Measurements from ENCODE around the gene C5orf58.

Gene C5orf58

GRCh38 chr5:170262061-170263045, 29.6 kb downstream of the C5orf58 start:
- Histone ChIP-seq H3K4me3 (ENCODE audit: low read depth, low read length) (no peak overlapping the region), H3K4me1 (ENCODE audit: control insufficient read depth, insufficient read depth, low read length) (peaks cover 15% of the 10 kb centered on the region), H3K27me3 (ENCODE audit: control insufficient read depth, insufficient read depth, low read length) (peaks cover 4% of the 10 kb centered on the region), H3K9ac (ENCODE audit: low read depth, low read length) (no peak overlapping the region), H3K9me3 (ENCODE audit: control insufficient read depth, insufficient read depth, low read length) (no peaks in the 10 kb centered on the region), H3K36me3 (ENCODE audit: control insufficient read depth, insufficient read depth, low read length) (no peaks in the 10 kb centered on the region)

DNA sequence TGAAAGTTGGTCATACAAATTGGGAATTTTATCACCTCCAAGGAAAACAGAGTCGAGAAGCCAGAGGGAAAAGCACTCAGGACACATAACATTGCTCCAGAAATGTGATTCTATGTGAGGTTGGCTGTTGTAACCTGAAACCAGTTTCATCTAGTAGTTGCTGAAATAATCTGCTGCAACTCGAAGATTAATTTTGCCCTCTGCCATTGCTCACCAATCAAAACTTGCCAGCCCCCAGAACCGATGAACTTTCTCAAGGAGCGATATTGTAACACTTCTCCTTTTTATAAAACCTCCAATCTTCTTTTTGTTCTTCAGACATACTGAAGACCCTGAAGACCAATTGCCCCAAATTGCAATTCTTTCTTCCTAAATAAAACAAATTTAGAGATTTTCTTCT, 31.1 kb downstream of the C5orf58 start:
- H3K36me3 ChIP-seq (ENCODE audit: control insufficient read depth, insufficient read depth, low read length) = no peaks in the 10 kb centered on the region
- no peak overlapping the region for H3K9ac ChIP-seq (ENCODE audit: low read depth, low read length)
- H3K4me3 ChIP-seq (ENCODE audit: low read depth, low read length) = no peak overlapping the region
- H3K27me3 ChIP-seq (ENCODE audit: control insufficient read depth, insufficient read depth, low read length) = peaks cover 6% of the 10 kb centered on the region
- peaks cover 19% of the 10 kb centered on the region for H3K4me1 ChIP-seq (ENCODE audit: control insufficient read depth, insufficient read depth, low read length)
- H3K9me3 ChIP-seq (ENCODE audit: control insufficient read depth, insufficient read depth, low read length) = no peaks in the 10 kb centered on the region

- Histone ChIP-seq H3K4me3 (ENCODE audit: low read depth, low read length) (no peak overlapping the region), H3K27me3 (ENCODE audit: control insufficient read depth, insufficient read depth, low read length) (peaks cover 6% of the 10 kb centered on the region), H3K9me3 (ENCODE audit: control insufficient read depth, insufficient read depth, low read length) (no peaks in the 10 kb centered on the region), H3K36me3 (ENCODE audit: control insufficient read depth, insufficient read depth, low read length) (no peaks in the 10 kb centered on the region), H3K4me1 (ENCODE audit: control insufficient read depth, insufficient read depth, low read length) (peaks cover 19% of the 10 kb centered on the region), H3K9ac (ENCODE audit: low read depth, low read length) (no peak overlapping the region)
Measured at GRCh38 chr5:170265522-170265921, 32.7 kb downstream of the C5orf58 start.

- no peak overlapping the region for H3K9ac ChIP-seq (ENCODE audit: low read depth, low read length)
Measured at GRCh38 chr5:170266570-170267381, 34.0 kb downstream of the C5orf58 start.

GRCh38 chr5:170267431-170268152, 34.8 kb downstream of the C5orf58 start:
- no peak overlapping the region for H3K9ac ChIP-seq (ENCODE audit: low read depth, low read length)
- H3K4me1 ChIP-seq (ENCODE audit: control insufficient read depth, insufficient read depth, low read length) = peaks cover 19% of the 10 kb centered on the region
- peaks cover 6% of the 10 kb centered on the region for H3K27me3 ChIP-seq (ENCODE audit: control insufficient read depth, insufficient read depth, low read length)
- no peaks in the 10 kb centered on the region for H3K9me3 ChIP-seq (ENCODE audit: control insufficient read depth, insufficient read depth, low read length)
- H3K36me3 ChIP-seq (ENCODE audit: control insufficient read depth, insufficient read depth, low read length) = no peaks in the 10 kb centered on the region
- no peak overlapping the region for H3K4me3 ChIP-seq (ENCODE audit: low read depth, low read length)

More at GRCh38 chr5:170266570-170267381, 34.0 kb downstream of the C5orf58 start:
- H3K4me3 ChIP-seq (ENCODE audit: low read depth, low read length) = no peak overlapping the region
- peaks cover 6% of the 10 kb centered on the region for H3K27me3 ChIP-seq (ENCODE audit: control insufficient read depth, insufficient read depth, low read length)
- no peaks in the 10 kb centered on the region for H3K36me3 ChIP-seq (ENCODE audit: control insufficient read depth, insufficient read depth, low read length)
- peaks cover 19% of the 10 kb centered on the region for H3K4me1 ChIP-seq (ENCODE audit: control insufficient read depth, insufficient read depth, low read length)
- no peaks in the 10 kb centered on the region for H3K9me3 ChIP-seq (ENCODE audit: control insufficient read depth, insufficient read depth, low read length)

- Histone ChIP-seq H3K9me3 (ENCODE audit: control insufficient read depth, insufficient read depth, low read length) (no peaks in the 10 kb centered on the region), H3K36me3 (ENCODE audit: control insufficient read depth, insufficient read depth, low read length) (no peaks in the 10 kb centered on the region), H3K4me1 (ENCODE audit: control insufficient read depth, insufficient read depth, low read length) (peaks cover 19% of the 10 kb centered on the region), H3K4me3 (ENCODE audit: low read depth, low read length) (no peak overlapping the region), H3K27me3 (ENCODE audit: control insufficient read depth, insufficient read depth, low read length) (peaks cover 6% of the 10 kb centered on the region), H3K9ac (ENCODE audit: low read depth, low read length) (no peak overlapping the region)
Measured at GRCh38 chr5:170268153-170268689, 35.4 kb downstream of the C5orf58 start.

GRCh38 chr5:170268884-170269283, 36.1 kb downstream of the C5orf58 start:
- H3K36me3 ChIP-seq (ENCODE audit: control insufficient read depth, insufficient read depth, low read length) = no peaks in the 10 kb centered on the region
- H3K4me1 ChIP-seq (ENCODE audit: control insufficient read depth, insufficient read depth, low read length) = peaks cover 25% of the 10 kb centered on the region
- peaks cover 6% of the 10 kb centered on the region for H3K27me3 ChIP-seq (ENCODE audit: control insufficient read depth, insufficient read depth, low read length)

DNA sequence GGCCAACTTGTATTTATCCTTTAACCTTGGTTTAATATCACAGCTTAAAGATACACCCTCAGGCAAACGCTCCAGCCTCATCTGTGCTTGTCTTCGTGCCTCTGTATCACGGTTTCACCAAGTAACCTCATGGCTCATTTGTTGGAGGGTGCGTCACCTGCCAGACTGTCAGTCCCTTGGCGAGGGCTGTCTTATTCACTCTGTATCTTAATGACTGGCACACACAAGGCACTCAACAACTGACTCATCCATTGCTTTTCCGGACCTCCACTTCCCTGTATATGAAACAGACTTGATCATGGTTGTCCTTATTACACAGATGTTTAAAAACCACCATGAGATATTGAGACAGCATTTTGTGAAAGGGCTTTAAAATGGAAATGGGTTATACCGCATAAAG, 36.8 kb downstream of the C5orf58 start:
- Histone ChIP-seq H3K36me3 (ENCODE audit: control insufficient read depth, insufficient read depth, low read length) (no peaks in the 10 kb centered on the region), H3K4me1 (ENCODE audit: control insufficient read depth, insufficient read depth, low read length) (peaks cover 27% of the 10 kb centered on the region), H3K27me3 (ENCODE audit: control insufficient read depth, insufficient read depth, low read length) (peaks cover 6% of the 10 kb centered on the region), H3K9ac (ENCODE audit: low read depth, low read length) (no peak overlapping the region), H3K9me3 (ENCODE audit: control insufficient read depth, insufficient read depth, low read length) (no peaks in the 10 kb centered on the region), H3K4me3 (ENCODE audit: low read depth, low read length) (no peak overlapping the region)

More at GRCh38 chr5:170268884-170269283, 36.1 kb downstream of the C5orf58 start:
- no peaks in the 10 kb centered on the region for H3K9me3 ChIP-seq (ENCODE audit: control insufficient read depth, insufficient read depth, low read length)
- no peak overlapping the region for H3K9ac ChIP-seq (ENCODE audit: low read depth, low read length)
- no peak overlapping the region for H3K4me3 ChIP-seq (ENCODE audit: low read depth, low read length)

- H3K27me3 ChIP-seq (ENCODE audit: control insufficient read depth, insufficient read depth, low read length) = peaks cover 8% of the 10 kb centered on the region
- H3K9ac ChIP-seq (ENCODE audit: low read depth, low read length) = no peak overlapping the region
- no peaks in the 10 kb centered on the region for H3K9me3 ChIP-seq (ENCODE audit: control insufficient read depth, insufficient read depth, low read length)
- peaks cover 27% of the 10 kb centered on the region for H3K4me1 ChIP-seq (ENCODE audit: control insufficient read depth, insufficient read depth, low read length)
- no peaks in the 10 kb centered on the region for H3K36me3 ChIP-seq (ENCODE audit: control insufficient read depth, insufficient read depth, low read length)
- no peak overlapping the region for H3K4me3 ChIP-seq (ENCODE audit: low read depth, low read length)
Measured at GRCh38 chr5:170270293-170271069, 37.7 kb downstream of the C5orf58 start.

GRCh38 chr5:170273968-170274710, 41.4 kb downstream of the C5orf58 start:
- H3K4me3 ChIP-seq (ENCODE audit: low read depth, low read length) = no peak overlapping the region
- H3K27me3 ChIP-seq (ENCODE audit: control insufficient read depth, insufficient read depth, low read length) = peaks cover 12% of the 10 kb centered on the region
- H3K9me3 ChIP-seq (ENCODE audit: control insufficient read depth, insufficient read depth, low read length) = no peaks in the 10 kb centered on the region
- H3K9ac ChIP-seq (ENCODE audit: low read depth, low read length) = no peak overlapping the region
- no peaks in the 10 kb centered on the region for H3K36me3 ChIP-seq (ENCODE audit: control insufficient read depth, insufficient read depth, low read length)
- H3K4me1 ChIP-seq (ENCODE audit: control insufficient read depth, insufficient read depth, low read length) = peaks cover 16% of the 10 kb centered on the region

All from iPS-15b (cell line).